Hindlimb muscle (tissue), 1 donor: ENCODE measurements around the gene DAB2. TPM values are rescaled to one million over a fixed set of nuclear protein-coding genes. Genes with fewer than 3 reads are reported as not detected.

ENCODE experiments used
- DNase-seq: peaks from one replicate; pipeline ENCODE4 v3.0.0-alpha.2; 2013
- polyA plus RNA-seq: library from polyadenylated mRNA; unstranded; fragments of 120-200 nt; gene quantifications from one replicate; pipeline ENCODE4 v1.2.1, GENCODE V29; 2013; ENCODE audit not compliant: insufficient read length

The DAB2 gene
- polyA plus RNA-seq, 1 donor = 110 TPM

DNA sequence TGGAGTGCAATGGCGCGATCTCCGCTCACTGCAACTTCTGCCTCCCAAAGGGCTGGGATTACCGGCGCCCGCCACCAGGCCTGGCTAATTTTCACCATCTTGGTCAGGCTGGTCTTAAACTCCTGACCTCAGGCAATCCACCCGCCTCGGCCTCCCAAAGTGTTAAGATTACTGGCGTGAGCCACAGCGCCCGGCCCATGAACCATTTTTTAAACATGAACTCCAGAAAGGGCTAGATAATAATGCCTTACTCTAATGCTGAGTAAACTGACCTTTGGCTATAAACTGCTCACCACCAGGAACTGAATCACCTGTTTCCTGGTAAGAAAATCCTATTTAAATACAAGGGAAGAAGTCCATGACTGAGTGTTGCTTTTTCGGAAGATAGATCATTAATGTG is 23.2 kb upstream of the DAB2 start:
- DNase-seq = no peak

DNA sequence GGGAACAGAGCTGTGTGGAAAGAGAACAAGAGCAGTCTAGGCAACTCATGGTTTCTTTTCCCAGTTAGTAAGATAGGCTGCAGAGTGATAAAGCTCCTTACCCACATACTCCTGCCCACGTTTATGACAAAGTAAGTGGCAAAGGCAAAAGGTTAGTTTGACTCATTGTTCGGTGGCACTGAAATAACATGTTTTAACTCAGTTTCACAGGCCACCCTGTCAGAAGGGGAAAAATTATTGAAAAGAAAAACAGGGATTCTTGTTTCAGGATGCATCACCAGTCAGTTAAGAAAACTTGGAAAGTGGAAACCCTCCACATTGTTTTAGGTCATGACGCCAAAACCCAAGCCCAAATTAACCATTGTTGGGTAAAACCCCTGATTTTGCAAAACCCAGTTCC is 22.3 kb upstream of the DAB2 start:
- DNase-seq = no peak

DNA sequence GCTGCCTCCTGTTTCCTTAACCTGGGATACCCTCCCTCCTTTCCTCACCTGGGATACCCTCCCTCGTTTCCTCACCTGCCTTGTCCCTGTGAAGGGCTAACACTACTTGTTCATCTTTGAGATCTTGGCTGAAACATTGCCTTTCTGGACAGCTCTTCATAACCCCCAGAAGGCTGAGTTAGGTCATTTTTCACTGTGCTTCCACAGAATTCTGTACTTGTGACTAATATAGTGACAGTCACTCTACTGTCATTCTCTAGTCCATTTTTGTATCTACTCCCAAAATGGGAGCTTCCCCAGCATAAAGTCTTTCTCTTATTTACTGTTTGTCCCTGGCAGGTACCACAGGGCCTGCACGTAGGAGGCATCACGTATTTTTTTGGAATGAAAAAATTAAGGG is 21.5 kb upstream of the DAB2 start:
- no peak for DNase-seq

DNA sequence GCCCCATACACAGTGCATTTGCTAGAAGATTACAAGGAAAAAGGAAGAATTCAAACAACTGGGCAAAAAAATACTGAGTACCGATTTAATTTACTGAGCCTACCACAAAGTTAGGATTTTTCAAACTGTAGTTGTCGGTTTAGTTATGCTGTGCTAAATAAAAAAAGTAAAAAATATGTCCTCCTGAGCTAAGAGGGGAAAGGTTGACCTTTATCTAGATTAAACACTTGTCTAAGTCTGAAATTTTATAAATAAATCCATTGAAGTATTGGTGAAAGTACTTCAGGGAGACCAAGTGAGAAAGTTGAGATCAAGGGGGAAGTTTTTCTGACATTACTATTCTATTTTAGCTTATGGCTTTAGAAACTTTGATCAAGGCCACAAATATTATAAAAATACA is 19.1 kb upstream of the DAB2 start:
- no peak for DNase-seq

DNA sequence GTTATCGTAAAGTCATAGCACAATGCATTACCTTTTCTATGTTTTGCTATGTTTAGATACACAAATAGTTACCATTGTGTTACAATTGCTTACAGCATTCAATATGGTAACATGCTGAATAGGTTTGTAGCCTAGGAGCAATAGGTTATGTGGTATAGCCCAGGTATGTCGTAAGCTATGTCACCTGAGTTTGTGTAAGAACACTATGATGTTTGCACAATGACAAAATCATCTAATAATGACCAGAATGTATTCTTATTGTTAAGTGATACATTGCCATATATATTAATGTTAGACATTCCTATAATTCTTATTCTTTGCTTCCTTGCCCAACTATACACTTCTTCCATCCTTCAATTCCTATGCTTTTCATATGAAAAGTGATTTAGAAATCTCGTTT is 18.2 kb upstream of the DAB2 start:
- no peak for DNase-seq

DNA sequence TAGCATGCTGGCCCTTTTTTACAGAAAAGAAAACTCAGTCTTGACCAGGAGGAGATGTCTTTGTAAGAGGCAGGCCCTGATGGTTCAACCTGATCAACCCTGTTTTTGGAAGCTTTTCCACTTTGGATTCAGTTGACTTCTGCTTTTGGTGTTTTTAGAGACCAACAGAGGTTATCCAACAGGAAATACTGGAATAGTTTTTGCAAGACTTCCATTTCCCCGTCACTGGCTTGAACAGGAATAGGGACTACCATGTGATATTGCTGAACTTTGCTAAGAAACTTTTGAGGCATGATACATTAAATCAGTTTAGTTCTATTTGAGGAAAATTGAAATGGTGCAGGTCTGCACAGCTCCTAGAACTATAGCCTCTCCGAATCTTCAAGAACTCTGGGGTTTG is 17.1 kb upstream of the DAB2 start:
- DNase-seq = no peak

DNA sequence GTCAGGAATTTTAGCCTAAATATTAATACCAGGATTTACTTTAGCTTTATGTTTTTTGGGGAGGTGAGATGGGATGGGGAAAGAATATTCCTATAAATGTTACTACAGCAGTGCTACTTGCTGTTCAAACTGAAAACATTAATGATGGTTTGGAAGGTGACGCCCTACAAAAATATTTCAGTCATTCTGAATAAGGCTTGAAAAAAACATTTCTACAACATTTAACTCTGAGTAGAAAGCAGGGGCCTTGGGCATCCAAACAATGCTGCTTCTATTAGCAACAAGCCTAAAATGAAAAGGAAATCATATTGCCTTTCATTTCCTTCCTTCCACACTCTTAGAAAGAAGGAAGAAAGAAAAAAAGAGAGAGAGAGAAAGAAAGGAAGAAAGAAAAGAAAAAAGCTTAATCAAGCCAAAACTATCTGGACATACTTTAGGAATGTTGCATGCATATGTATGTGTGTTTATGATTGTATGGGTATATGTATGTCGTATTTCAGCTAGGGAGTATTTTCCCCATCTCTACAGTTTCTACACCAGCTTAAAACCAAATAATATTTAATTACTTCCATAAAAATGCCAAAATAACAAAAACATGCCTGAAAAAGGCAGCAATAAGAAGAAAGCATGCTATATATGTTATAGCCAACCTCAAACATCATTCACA is 16.3 kb upstream of the DAB2 start:
- no peak for DNase-seq

DNA sequence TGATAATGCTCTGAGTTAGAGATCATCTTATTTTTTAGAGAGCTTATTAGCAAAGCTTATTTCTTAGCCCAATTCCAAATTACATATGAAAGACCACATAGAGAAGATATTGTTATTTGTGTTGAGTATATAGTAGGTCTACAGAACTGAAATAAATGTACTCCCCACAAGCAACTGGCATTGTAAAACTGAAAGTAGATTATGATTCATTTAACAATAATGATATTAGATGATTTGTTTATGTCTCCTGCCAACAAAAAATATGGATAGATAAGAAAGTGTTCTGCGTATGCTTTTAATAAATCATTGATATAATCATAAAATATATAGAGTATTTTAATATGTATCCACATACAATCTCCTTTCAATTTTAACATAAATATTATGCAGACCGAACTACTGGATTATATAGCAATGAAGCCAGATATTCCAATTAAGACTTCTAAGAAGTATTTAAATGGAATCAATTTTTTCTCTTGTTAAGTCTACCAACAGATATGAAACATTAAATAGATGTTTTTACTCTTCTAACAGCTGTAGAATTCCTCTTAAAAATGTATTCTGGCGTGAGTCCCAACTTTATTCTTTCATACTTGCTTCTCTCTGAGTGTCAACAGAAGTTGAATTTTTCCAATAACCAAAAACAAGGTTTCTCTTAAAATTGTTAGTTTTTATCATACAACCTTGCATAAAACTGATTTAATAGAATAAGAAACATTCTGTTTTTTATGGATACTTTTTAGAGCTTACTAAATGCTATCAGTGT is 15.6 kb upstream of the DAB2 start:
- no peak for DNase-seq

DNA sequence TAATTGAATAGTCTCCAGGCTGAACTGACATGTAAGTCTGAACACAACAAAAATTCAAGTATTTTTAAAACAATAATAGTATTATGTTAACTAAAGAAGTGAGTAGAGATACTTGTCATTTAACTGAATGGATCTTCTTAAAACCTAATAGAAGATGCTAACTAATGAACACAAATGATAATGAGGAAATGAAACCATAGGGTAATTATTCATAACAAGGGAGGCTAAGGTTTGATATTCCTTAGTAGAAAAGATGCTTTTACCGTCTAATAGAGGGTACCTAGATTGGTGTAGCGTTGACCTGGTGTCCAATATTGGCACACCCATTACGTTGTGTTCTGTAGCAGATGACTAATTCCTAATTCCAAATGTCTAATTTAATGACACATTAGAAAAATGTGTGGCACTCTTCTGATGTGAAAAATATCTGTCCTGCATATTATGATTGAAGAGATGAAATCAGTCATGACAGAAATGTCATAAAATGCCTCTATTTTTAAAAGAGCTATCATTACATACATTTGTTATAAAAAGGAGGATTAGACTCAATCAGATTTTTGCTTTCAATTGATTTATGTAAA is 14.9 kb upstream of the DAB2 start:
- DNase-seq = no peak

DNA sequence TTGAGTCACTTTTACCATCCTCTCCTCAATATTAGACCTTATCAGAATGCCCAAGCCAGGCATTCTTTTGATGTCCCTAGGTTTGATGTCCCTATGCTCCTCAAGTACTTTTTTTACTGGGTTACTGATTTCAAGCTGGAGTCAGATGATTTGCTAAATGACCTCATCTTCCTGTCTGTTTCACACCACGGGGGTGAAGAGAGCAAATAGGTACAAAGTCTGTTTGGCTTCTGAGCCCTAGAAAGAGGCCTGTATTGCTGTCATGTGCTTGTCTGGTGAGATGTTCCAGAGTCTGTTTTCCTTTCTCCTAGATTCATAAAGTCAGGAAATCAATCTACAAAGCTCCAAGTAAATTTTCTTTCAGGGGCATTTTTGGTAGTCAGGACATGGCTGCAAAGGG is 12.7 kb upstream of the DAB2 start:
- no peak for DNase-seq

DNA sequence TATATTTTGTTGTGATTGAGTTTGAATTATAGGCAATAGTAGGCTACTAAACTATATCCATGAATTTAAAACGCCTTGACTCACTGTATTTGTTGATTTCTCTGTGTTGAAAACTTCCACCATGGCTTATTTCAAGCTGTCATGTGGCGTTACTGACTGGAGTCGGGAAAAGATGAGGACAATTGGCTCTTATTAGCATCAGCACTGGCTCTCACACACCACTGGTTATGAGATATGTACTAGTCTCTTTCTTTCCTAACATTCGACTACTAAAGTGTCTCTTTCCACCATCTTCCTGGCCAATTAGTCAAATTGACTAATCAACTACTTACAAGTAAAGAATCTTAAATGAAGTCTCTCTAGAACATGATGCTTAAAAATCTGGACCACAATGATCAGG is 9.1 kb upstream of the DAB2 start:
- DNase-seq = no peak

DNA sequence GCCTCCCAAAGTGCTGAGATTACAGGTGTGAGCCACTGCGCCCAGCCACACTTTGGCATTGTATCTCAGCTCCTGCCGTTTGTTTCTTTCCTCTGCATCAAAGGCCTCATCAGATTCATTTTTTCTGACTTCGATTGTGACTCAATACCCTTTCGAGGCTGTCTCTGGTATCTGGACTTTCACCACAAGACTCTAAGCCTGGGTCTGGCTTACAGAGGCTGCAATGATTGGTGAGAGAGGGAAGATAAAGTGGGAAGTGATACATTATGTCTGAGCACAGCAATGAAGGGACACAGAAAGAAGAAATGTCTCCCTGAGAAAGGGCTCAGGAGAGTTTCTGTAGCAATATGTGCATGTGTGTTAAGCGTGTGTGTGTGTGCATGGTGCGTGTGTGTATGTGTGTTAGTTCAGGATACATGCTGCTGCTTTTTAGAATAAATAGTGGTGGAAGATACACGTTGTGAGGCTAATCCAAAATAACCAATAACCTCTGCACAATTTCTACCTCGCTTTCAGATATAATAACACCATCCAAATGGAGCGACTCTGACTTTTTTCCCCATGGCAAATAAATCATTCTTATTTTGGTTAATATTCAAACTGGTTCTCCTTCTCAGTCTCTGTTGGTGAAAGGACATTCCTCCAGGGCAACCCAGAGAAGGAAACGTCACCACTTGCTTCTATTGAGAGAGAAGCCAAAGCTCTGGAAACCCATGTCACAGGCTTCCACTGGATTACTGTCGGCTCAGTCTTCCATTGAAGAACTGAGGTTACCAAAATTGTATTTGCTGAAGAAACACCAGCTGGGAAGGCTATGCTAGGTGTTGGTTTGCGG is 8.1 kb upstream of the DAB2 start:
- no peak for DNase-seq

DNA sequence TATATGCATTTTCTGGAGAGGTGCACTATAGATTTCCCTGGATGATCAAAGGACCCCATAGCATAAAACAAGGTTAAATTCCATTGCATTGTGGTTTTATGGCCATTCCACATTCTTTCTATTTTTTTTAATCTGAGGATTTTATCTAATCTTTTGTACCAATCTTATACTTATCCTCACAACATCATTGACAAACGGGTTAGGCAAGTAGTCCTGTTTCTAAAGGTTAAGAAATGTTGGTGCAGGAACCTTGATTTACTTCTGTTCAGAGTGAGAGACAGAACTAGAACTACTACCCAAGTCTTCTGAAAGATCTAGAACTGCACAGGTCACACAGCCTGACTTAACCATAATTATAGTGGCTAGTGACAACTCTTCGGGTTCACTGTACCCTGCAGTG is 5.7 kb upstream of the DAB2 start:
- DNase-seq = no peak

DNA sequence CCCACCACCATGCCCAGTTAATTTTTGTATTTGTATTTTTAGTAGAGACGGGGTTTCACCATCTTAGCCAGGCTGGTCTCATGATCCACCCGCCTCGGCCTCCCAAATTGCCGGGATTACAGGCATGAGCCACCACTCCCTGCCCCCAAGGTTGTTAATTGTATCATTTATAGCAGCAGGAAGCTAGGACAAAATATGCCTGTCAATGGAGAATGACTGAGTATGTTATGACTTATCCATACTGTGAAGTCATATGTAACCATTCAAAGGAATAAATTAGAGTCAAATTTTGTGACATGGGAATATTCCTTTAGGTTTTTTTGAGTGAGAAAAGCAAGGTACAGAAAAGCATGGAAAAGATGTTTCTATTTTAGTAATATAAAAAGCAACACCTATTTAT is 3.9 kb upstream of the DAB2 start:
- DNase-seq = no peak

DNA sequence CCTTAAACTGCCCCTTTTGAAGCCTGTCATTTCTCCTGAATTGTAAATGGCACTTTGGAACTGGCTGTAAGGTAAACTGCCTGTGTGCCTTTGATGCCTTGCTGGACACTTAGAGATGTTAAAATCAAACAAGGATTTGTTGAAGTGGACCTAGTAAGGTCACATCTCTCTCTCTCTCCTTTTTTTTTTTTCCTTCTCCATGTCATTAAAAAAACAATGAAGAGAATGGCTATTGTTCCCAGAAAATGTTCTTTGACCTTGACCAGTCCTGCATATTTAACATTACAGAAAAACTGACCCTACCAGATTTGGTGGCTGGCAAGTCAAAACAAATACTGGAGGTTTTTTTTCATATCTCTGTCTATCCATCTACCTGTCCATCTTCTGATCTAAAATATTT is 2.9 kb upstream of the DAB2 start:
- DNase-seq = no peak

DNA sequence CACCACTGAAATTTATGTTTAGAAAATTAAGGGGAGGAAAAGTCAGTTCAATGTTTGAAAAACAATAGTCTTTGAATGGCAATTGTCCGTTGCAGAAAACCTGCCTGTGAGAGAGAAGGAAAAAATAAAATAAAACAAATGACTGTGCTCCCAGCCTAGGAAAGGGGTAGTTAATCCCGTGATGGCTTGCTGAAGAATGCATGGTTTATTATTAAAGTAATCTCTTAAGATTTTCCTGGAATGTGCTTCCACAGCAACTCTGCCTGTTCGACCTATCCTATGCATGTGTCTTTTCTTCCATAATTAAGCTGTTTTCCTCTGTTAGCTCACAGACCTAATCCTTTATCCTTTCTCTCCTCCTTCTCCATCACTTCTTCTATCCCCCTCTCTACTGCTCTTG is 2.4 kb upstream of the DAB2 start:
- no peak for DNase-seq

DNA sequence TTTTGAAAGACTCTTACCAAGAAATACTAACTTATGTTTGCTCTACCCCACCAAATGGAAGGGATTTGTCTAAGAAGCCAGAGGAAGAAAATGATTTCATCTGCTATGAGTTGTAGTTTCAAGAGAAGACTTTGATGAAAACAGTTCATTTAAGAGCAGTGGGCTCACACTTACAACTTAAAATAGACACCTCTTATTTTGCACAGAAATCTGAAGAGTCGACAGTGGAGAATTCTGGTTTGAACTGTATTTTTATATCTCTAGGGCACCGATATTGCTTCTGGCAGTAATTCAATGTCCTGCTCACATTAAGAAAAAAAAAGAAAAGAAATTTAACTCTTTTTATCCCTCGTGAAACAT is 1.9 kb upstream of the DAB2 start:
- no peak for DNase-seq

DNA sequence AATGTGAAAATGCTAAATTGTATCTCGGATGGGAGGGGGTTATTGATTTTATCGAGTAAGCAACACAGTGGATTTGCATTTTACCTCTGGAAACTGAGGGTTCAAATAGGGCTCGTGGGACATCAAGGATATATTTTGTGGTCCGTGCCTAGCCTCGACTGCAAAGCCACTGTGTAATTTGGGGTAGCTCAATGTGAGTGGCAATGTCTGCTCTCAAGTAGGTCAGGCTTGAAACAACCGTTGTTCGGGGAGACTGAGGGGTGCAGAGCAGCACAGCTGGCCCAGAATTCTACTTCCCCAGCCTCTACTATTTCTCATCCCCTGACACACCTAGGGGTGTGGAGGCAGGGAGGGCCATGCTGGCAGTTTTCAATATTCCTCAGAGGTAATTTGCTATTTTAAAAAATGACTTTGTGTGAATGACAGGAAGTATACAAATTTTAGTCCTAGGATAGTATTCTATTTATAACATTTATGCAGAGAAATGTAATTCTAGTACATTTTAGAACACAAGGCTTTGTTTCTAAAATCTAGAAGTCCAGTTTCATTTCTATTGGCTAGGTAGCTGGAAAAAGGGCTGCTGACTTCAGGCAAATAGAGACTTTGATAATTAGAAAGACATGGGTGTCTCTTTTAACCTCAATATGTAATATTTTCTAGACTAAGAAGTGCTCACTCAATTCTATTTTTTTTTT is 1.4 kb upstream of the DAB2 start:
- no peak for DNase-seq

DNA sequence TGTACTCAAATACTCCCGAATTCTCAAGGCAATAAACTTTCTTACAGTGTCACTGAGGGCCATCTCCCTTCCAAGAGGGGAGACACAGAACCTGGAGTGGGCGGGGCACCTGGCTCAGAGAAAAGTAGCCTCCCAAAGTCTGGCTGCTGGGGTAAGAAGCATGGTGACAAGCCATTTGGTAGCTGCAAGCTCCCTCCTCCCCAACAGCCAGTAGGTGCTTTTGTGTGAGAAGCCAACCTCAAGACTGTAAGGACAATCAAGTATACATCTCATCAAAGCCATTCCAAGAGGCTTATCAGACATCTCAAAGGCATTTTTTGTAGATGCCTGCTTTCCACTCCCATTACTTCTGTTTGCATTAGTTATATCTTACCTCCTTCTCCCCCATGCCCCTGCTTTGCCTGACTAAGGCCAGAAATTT is 1.4 kb downstream of the DAB2 start:
- no peak for DNase-seq

DNA sequence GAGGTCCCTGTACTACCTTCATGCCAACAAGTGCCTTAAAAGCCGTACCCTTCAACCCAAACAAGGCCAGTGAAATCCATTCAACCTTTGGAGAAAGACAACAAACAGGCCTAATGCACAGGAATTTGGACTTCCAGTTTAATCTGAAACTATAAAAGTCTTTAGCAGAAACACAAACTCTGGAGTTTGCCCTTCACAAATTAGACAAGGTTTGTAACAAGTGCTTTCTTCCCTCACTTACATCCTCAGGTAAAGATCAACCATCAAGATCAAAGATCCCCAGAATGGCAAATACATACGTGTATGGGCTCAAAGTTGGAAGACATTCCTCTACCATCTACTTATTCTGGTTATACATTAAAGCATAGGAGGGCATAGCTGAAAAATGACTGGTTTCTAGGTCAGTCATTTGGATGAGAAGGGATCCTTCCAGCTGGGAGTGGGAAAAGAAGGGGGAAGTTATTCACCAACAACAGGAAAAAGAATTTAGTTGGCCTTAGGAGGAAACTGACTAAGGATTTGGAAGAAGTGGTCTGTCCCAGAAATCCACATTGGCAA is 2.0 kb downstream of the DAB2 start:
- no peak for DNase-seq

DNA sequence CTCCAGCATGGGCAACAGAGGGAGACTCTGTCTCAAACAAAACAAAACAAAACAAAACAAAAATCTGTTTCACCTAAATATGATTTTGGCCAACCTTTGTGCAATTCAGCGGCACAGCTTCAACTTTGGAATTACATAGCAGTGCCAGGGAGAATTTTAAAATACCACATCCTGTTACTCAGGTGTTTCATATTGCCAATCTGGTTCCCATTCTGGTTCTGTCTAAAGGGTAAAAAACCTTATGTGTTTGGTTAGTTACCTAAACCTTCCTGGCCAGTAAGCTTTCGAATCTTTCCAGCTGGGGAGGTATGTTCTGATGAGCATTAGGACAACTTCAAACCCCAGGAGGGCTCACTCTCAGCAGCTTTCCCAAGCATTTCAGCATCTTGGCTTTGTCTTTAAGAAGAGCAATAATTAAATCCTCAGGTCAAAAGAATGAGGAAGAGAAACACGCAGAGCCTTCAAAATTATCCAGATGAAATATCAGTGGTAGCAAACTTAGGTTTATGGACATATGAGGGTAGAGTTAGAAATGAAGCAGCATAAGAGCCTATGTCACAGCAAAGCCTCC is 2.7 kb downstream of the DAB2 start:
- no peak for DNase-seq
